SK-N-SH (cell line): ENCODE data around the gene TRPV5. TPM values are rescaled to one million over a fixed set of nuclear protein-coding genes. Genes with fewer than 3 reads are reported as not detected.

Experiments used
- CTCF ChIA-PET: fragments of 300-600, 350-600 bp; formaldehyde crosslinking; extraction: SDS; loops from one replicate; lab custom pipeline; 2021; lab: Yijun Ruan, JAX
- POLR2A ChIA-PET: fragments of 350-600 bp; sonication (Branson Sonifier 250); formaldehyde crosslinking; extraction: SDS; loops from one replicate; lab custom pipeline; 2020; ENCODE audit warnings: antibody characterized with exemption, inconsistent platforms; lab: Yijun Ruan, JAX
- DNase-seq: peaks from one replicate; pipeline ENCODE4 v3.0.0; 2012
- H2AFZ ChIP-seq: fragments of 200-600 bp; sonication (generic); 2 replicates; pipeline ENCODE4 v1.8.1; 2016; ENCODE audit warnings: antibody characterized with exemption, mild to moderate bottlenecking, low read depth
- H3F3A ChIP-seq: fragments of 200-600 bp; sonication (generic); replicated peaks from 2 replicates; pipeline ENCODE3; 2016; ENCODE audit warnings: antibody characterized with exemption, mild to moderate bottlenecking; ENCODE audit not compliant: insufficient read depth
- H3K27ac ChIP-seq, 2 experiments: fragments of 200-500 bp in 1 of 2; fragments of 200-600 bp in 1 of 2; sonication (Bioruptor generic) in 1 of 2; sonication (generic), shearing (Covaris generic) in 1 of 2; 2 replicates each; pipeline versions ENCODE4 v1.5.1 to v1.6.1; 2014 to 2016; ENCODE audit warnings: low read depth in 2 of 2, inconsistent platforms in 1 of 2, low read length in 1 of 2, mild to moderate bottlenecking in 1 of 2, mixed read lengths in 1 of 2
- H3K27me3 ChIP-seq: fragments of 200-600 bp; sonication (generic), shearing (Covaris generic); 2 replicates; pipeline ENCODE4 v1.6.1; 2016; ENCODE audit warnings: mixed run types; ENCODE audit not compliant: insufficient read depth
- H3K36me3 ChIP-seq, 2 experiments: fragments of 200-500 bp in 1 of 2; fragments of 200-600 bp in 1 of 2; sonication (Bioruptor generic) in 1 of 2; sonication (generic) in 1 of 2; replicated peaks in 1 of 2; 2 replicates each; pipeline versions ENCODE3 to v1.5.1; 2014 to 2016; ENCODE audit warnings: low read length in 1 of 2, mild to moderate bottlenecking in 1 of 2; ENCODE audit not compliant: insufficient read depth in 2 of 2, control insufficient read depth in 1 of 2
- H3K4me1 ChIP-seq, 2 experiments: fragments of 200-500 bp in 1 of 2; fragments of 200-600 bp in 1 of 2; sonication (Bioruptor generic) in 1 of 2; sonication (generic), shearing (Covaris generic) in 1 of 2; 2 replicates each; pipeline versions ENCODE4 v1.5.1 to v1.6.1; 2014 to 2016; ENCODE audit warnings: low read depth in 1 of 2, low read length in 1 of 2, mixed run types in 1 of 2; ENCODE audit not compliant: insufficient read depth in 2 of 2, control insufficient read depth in 1 of 2
- H3K4me2 ChIP-seq: fragments of 200-600 bp; sonication (generic), shearing (Covaris generic); 2 replicates; pipeline ENCODE4 v1.6.1; 2017; ENCODE audit warnings: mixed run types
- H3K4me3 ChIP-seq, 2 experiments: fragments of 200-500 bp in 1 of 2; fragments of 200-600 bp in 1 of 2; sonication (Bioruptor generic) in 1 of 2; sonication (generic), shearing (Covaris generic) in 1 of 2; 2 replicates each; pipeline versions ENCODE4 v1.5.1 to v1.8.1; 2014 to 2016; ENCODE audit warnings: low read depth in 2 of 2, inconsistent platforms in 1 of 2, low read length in 1 of 2, mild to moderate bottlenecking in 1 of 2, mixed read lengths in 1 of 2, moderate library complexity in 1 of 2
- H3K79me2 ChIP-seq: fragments of 200-600 bp; sonication (generic); 2 replicates; pipeline ENCODE4 v1.8.1; 2017; ENCODE audit warnings: mild to moderate bottlenecking; ENCODE audit not compliant: insufficient read depth
- H3K9ac ChIP-seq: fragments of 200-600 bp; sonication (generic); 2 replicates; pipeline ENCODE4 v1.6.1; 2017; ENCODE audit warnings: mixed run types
- H3K9me2 ChIP-seq: fragments of 200-600 bp; sonication (generic); 2 replicates; pipeline ENCODE4 v1.6.1; 2017; ENCODE audit warnings: mixed run types
- H3K9me3 ChIP-seq: fragments of 200-600 bp; sonication (generic); 2 replicates; pipeline ENCODE4 v1.6.1; 2017; ENCODE audit warnings: mixed run types, mild to moderate bottlenecking, moderate library complexity
- H4K20me1 ChIP-seq: fragments of 200-600 bp; sonication (generic); 2 replicates; pipeline ENCODE4 v1.6.1; 2017; ENCODE audit warnings: mild to moderate bottlenecking, mixed run types; ENCODE audit not compliant: insufficient read depth
- EP300 ChIP-seq, 2 experiments: IDR thresholded peaks; 2 replicates each; pipeline versions ENCODE4 v1.4.0 to v1.6.1; 2012; ENCODE audit warnings: borderline replicate concordance in 1 of 2, low read depth in 1 of 2, low read length in 1 of 2
- FOXM1 ChIP-seq: IDR thresholded peaks from 2 replicates; pipeline ENCODE4 v1.4.0; 2012; ENCODE audit warnings: low read depth, mild to moderate bottlenecking
- GABPA ChIP-seq: IDR thresholded peaks from 2 replicates; pipeline ENCODE4 v1.4.0; 2012; ENCODE audit warnings: low read depth, mild to moderate bottlenecking
- GATA2 ChIP-seq: sonication (generic); formaldehyde crosslinking; IDR thresholded peaks from 2 replicates; pipeline ENCODE4 v1.5.0; 2020; ENCODE audit warnings: mild to moderate bottlenecking, missing genetic modification reagents
- JUND ChIP-seq: IDR thresholded peaks from 2 replicates; pipeline ENCODE4 v1.4.0; 2012
- MXI1 ChIP-seq: IDR thresholded peaks from 2 replicates; pipeline ENCODE4 v1.6.1; 2012; ENCODE audit warnings: mild to moderate bottlenecking, low read depth, low read length, improper control_type of control experiment
- PBX3 ChIP-seq: IDR thresholded peaks from 2 replicates; pipeline ENCODE4; 2012
- POLR2AphosphoS5 ChIP-seq: IDR thresholded peaks from 2 replicates; pipeline ENCODE4 v1.6.1; 2012; ENCODE audit warnings: low read depth, low read length
- RAD21 ChIP-seq: IDR thresholded peaks from 2 replicates; pipeline ENCODE4 v1.6.1; 2012; ENCODE audit warnings: mild to moderate bottlenecking, low read length
- RCOR1 ChIP-seq: fragments of 150-350 bp; IDR thresholded peaks from 2 replicates; pipeline ENCODE4 v1.6.1; 2017; ENCODE audit warnings: antibody characterized with exemption, low read length
- REST ChIP-seq: IDR thresholded peaks from 2 replicates; pipeline ENCODE4 v1.6.1; 2012; ENCODE audit warnings: mild to moderate bottlenecking, low read depth, low read length, moderate library complexity
- RFX5 ChIP-seq: IDR thresholded peaks from 2 replicates; pipeline ENCODE4 v1.6.1; 2012; ENCODE audit warnings: mild to moderate bottlenecking, improper control_type of control experiment, low read length
- RXRA ChIP-seq: IDR thresholded peaks from 2 replicates; pipeline ENCODE4 v1.4.0; 2012; ENCODE audit warnings: low read depth, mild to moderate bottlenecking, borderline replicate concordance
- SIN3A ChIP-seq: IDR thresholded peaks from 2 replicates; pipeline ENCODE4 v1.6.1; 2012; ENCODE audit warnings: low read depth, mild to moderate bottlenecking, low read length, moderate library complexity, borderline replicate concordance
- SMC3 ChIP-seq: IDR thresholded peaks from 2 replicates; pipeline ENCODE4 v1.6.1; 2012; ENCODE audit warnings: low read depth, low read length, improper control_type of control experiment
- WGBS: methylation state at CpG from one replicate; pipeline ENCODE4 v1.1.6; 2017; ENCODE audit warnings: low lambda C conversion rate; 5-methylcytosine and 5-hydroxymethylcytosine counted together
- polyA plus RNA-seq, 3 experiments: library from polyadenylated mRNA; depleted of rRNA; stranded (reverse); fragments of >200 nt; gene quantifications; 2 replicates each; pipeline ENCODE4 v1.2.3, GENCODE V29; 2012
- TF ChIP-seq, protein P1 (sequence below): fragments of 150-350 bp; IDR thresholded peaks from 2 replicates; pipeline ENCODE4 v1.6.1; 2017; ENCODE audit warnings: antibody characterized with exemption, low read length, low read depth, borderline replicate concordance
- TF ChIP-seq, protein P2 (sequence below): IDR thresholded peaks from 2 replicates; pipeline ENCODE4 v1.4.0; 2012; ENCODE audit warnings: low read depth, borderline replicate concordance

The TRPV5 gene
- polyA plus RNA-seq, 1 of the 3 experiments (the other 2 are of a cell fraction): not detected

DNA sequence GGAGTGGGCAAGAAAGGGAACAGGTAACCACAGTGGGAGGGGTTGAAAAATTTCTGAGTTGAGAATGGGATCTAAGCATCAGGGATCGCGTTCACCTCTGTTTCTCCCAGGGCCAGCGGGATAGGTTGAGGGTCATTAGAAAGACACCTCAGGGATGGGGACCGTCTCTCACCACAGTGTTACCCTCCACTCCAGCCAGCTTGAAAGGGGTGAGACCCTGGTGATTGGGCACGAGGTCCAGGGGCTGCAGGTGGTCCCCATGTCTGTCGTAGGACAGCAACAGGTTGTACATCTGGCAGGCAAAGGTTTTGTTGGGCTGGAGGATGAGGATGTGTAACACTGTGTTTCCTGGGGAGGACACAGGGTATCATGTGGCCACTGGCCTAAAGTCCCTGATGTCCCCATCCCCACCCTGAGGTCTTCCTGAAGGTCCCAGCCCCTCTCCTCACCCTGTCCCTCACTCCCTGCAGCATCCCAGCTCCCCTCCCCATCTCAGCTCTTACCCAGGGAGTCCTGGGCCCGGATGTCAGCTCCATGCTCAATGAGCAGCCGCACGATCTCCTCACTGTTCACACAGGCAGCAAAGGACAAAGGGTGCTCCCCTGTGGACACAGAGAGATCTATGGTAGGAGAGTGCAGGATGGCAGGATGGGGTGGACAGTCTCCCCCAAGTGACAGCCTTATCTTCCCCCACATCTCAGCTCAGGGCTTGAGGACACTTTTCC is 57.1 kb downstream of the TRPV5 start (continued):
- TF ChIP-seq, protein P1, sequence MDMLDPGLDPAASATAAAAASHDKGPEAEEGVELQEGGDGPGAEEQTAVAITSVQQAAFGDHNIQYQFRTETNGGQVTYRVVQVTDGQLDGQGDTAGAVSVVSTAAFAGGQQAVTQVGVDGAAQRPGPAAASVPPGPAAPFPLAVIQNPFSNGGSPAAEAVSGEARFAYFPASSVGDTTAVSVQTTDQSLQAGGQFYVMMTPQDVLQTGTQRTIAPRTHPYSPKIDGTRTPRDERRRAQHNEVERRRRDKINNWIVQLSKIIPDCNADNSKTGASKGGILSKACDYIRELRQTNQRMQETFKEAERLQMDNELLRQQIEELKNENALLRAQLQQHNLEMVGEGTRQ: no peak
- no peak for TF ChIP-seq FOXM1
- TF ChIP-seq SMC3: no peak
- no peak for TF ChIP-seq RFX5
- TF ChIP-seq POLR2AphosphoS5: no peak
- TF ChIP-seq, protein P2, sequence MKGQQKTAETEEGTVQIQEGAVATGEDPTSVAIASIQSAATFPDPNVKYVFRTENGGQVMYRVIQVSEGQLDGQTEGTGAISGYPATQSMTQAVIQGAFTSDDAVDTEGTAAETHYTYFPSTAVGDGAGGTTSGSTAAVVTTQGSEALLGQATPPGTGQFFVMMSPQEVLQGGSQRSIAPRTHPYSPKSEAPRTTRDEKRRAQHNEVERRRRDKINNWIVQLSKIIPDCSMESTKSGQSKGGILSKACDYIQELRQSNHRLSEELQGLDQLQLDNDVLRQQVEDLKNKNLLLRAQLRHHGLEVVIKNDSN: no peak
- TF ChIP-seq SIN3A: no peak

DNA sequence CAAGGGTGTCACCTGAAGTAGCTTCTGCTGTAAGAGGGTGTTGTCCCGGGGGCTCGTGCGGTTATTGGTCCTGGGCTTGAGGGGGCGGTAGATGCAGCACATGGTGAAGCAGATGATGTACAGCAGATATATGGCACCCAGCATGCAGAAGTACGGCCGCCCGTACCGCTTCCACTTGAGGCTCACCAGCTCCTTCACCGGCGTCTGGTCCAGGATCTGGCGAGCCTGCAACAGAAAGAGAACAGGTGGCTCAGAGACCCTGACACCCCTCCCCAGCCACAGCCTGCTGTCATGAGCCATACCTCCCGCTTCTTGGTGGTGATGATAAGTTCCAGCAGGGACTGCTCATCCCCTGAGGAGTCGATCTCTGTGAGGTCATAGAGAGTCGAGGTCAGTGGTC is 58.1 kb downstream of the TRPV5 start:
- Histone ChIP-seq H3K9me3 (no peaks in the 10 kb centered on the region), H3K9me2 (no peaks in the 10 kb centered on the region), H3K4me1 (no peaks in the 10 kb centered on the region), H3K27me3 (peaks cover 46% of the 10 kb centered on the region; the same call in 1 of the 2 replicates), H3K27ac (no peak overlapping the region), H3K9ac (no peak overlapping the region), H4K20me1 (no peaks in the 10 kb centered on the region), H3K4me3 (no peak overlapping the region), H3K4me2 (no peak overlapping the region), H3K79me2 (no peaks in the 10 kb centered on the region), H3K36me3 (no peaks in the 10 kb centered on the region), H2AFZ (no peak overlapping the region), H3F3A (no peaks in the 10 kb centered on the region)
- WGBS: 24% methylated on average over 13 of the region's 14 CpGs
- ChIA-PET POLR2A (no interaction called here), CTCF (interaction anchor here (10.7 kb wide), 1 partner anchor 7 kb away, joined by 120 read pairs; no protein-coding TSS in a partner anchor)
- TF ChIP-seq RXRA (no peak), EP300 (IDR thresholded peaks at IDR 0.05; ENCODE audit: borderline replicate concordance in 1 of 2, low read depth in 1 of 2, low read length in 1 of 2) (no peak), RCOR1 (no peak), GATA2 (CRISPR knock-in tag) (no peak), RAD21 (no peak), GABPA (no peak), PBX3 (no peak), REST (no peak), JUND (no peak), MXI1 (no peak)
- TF ChIP-seq, protein P1: no peak
- DNase-seq: no peak
